AG09319 (cell line): ENCODE results near the gene DNAJC13.

ENCODE experiments used
- DNase-seq: peaks from one replicate; pipeline ENCODE4 v3.0.0-alpha.2; 2010; ENCODE audit warnings: low read depth; ENCODE audit errors: extremely low read depth
- TF ChIP-seq, protein P1 (sequence below): IDR thresholded peaks from 2 replicates; pipeline ENCODE4 v1.5.1; 2011; ENCODE audit warnings: low read depth, mild to moderate bottlenecking, inconsistent platforms, low read length, moderate library complexity

The DNAJC13 gene

DNA sequence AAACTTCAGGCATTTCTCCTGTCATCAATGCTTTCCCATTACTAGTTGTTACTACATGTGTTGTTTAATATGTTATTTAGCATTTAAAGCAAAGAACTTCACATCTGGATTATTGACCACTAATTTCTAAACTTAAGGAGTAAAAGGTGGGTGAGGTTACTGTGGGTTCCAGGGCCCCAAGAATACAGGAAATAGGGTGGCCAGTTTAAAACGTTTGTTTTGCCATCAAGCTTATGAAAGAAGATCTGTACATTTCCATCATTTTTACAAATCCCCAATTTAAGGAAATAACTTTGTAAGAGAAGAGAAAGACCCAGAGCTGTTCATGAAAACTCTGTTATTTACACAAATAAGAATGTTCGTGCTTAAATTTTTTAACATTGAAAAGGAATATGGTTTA is 125.3 kb downstream of the DNAJC13 start:
- TF ChIP-seq, protein P1, sequence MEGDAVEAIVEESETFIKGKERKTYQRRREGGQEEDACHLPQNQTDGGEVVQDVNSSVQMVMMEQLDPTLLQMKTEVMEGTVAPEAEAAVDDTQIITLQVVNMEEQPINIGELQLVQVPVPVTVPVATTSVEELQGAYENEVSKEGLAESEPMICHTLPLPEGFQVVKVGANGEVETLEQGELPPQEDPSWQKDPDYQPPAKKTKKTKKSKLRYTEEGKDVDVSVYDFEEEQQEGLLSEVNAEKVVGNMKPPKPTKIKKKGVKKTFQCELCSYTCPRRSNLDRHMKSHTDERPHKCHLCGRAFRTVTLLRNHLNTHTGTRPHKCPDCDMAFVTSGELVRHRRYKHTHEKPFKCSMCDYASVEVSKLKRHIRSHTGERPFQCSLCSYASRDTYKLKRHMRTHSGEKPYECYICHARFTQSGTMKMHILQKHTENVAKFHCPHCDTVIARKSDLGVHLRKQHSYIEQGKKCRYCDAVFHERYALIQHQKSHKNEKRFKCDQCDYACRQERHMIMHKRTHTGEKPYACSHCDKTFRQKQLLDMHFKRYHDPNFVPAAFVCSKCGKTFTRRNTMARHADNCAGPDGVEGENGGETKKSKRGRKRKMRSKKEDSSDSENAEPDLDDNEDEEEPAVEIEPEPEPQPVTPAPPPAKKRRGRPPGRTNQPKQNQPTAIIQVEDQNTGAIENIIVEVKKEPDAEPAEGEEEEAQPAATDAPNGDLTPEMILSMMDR, result no peak

DNA sequence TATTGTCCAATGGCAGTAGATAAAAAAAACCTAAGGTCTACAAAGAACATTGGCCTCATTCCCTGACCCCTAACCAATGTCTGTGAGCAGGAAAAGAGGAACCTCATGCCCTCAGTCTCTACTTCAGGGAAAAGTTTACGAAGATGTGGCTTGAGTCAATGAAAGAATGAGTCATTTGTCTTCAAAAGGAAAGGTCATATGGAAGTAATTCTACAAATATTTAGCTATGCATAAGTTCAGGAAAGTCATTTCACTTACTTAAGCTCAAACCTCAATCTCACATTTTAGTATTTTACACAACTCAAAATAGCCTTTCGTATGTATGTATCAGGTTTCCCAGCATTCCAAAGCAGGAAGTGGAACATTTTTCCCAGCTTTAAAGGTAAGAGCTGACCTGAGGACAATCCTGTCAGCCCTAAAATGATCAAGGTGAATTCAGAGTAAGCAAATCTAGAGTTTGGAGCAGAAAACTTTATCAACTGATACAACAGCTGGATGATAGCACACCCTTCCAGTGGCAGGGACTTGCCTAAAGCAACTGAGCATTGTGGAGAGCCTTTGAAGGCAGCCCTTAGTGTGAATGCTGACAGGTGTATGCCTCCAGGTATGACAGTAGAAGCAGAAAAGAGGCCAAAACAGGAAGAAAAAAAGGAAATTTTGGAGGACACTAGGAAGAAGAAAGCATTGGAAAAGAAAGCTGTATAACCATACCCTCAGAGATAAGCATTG is 125.9 kb downstream of the DNAJC13 start:
- TF ChIP-seq, protein P1, result no peak
- DNase-seq, result peak; percentile 86

More for the DNA sequence above, 125.3 kb downstream of the DNAJC13 start:
- no peak for DNase-seq

DNA sequence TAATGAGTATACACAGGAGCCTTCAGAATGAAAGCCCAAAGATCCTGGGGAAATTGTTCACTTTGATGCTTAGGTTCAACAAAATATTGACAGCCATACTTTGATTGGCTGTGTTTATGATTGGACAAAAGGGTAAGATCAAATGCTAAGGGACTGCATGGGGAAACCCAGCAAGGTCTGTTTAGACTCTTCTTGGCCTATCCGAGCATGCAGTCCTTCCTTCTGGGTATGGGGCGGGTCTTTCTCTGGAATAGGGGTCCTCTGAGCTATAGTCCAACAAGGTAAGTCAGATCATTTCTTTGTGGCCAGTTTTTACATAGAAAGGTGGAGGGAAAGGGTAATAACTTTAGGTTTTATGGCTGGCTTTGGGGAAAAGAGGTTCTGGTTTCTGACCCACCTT is 126.8 kb downstream of the DNAJC13 start:
- no peak for DNase-seq
- TF ChIP-seq, protein P1, result no peak

DNA sequence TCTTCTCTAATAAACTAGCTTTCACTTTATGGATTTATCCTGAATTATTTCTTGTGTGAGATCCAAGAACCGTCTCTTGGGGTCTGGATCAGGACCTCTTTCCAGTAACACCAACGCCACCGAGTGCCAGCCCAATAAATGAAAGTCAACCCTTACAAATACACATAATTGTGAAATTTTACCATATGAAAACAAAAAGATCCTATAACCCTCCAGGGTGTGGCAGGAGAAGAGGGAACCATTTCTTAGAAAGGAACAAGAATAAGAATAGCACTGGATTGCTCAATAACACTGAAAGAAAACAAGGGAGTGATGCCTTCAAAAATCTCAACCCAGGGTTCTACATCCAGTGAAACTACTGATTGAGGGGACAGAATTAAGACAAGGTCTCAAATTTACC is 128.2 kb downstream of the DNAJC13 start:
- DNase-seq, result no peak
- TF ChIP-seq, protein P1, result no peak

DNA sequence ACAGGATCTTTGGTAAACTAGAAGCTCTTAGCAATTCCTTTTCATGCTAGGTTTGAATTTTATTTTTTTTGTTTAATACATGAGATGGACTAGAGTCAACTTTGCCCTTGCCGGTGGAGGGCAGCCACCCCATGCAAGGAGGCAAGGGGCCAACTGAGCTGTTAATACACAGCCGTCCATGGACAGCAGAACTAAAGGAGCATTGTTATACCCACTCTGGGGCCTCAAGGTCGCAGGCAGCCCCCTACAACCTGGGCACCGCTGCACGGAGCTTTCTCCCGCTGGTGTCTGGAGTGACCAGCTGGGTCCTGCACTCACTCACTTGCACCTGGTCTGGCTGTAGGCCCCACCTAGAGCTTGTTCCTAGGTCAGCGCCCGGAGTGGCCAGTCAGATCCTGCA is 131.9 kb downstream of the DNAJC13 start:
- TF ChIP-seq, protein P1, result no peak
- DNase-seq, result no peak

DNA sequence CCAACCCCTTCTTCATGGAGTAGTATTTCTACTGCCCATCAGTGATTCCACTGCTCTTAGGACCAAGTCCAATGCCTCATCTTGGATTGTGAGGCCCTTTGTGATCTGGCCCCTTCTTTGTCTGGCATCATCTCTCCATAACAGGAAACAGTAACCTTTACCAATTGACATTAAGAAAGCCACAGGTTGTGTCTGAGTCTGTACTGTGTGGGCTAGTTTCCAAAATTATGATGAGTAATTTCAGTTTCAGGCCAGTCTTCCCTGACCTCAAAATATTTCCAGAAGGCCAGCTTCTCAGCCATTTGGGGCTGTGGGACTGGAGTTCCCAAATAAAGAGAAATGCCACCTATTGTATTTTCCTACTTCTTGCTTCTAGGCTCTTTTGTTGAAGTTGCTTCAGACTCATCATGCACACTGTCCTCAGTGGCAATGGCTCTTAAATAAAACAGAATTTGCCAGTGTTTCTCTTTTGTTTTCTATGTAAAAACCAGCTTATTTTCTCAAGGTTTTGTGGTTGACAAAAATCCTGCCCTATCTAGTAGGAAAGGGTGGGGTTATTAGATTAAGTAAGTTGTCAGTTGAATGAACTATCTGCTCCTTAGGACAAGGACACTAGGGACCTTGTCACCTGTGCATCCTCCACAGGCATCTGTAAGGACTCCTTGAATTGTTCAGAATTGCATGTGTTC is 132.7 kb downstream of the DNAJC13 start:
- DNase-seq, result no peak
- TF ChIP-seq, protein P1, result no peak

- TF ChIP-seq, protein P1, result no peak
- no peak for DNase-seq
Measured at GRCh38 chr3:132550579-132551305, 133.4 kb downstream of the DNAJC13 start.
